ENCODE results near the gene FNBP1. TPM values are rescaled to one million over a fixed set of nuclear protein-coding genes. Genes with fewer than 3 reads are reported as not detected.
A peak's percentile ranks its signal among the peaks of the same experiment; 100 is the strongest.

FNBP1 gene
- total and polyA plus RNA-seq, 5 donors from 2014 or later: 147 to 253 (median 207) TPM

GRCh38 chr9:129885670-129886106 lies 157.3 kb downstream of the FNBP1 start:
- Mint-ChIP-seq H3K27me3 (peaks cover 18% of the 10 kb centered on the region), H3K4me3 (peak overlapping the region; percentile 92 to 98 (median 92)), H3K9me3 (no peaks in the 10 kb centered on the region), H3K4me1 (peaks cover 17 to 75% (median 40%) of the 10 kb centered on the region in 4 donors), H3K36me3 (peaks cover 10% of the 10 kb centered on the region), H3K27ac (peak overlapping the region; percentile 99 to 100 (median 100))
- Histone ChIP-seq H3K27me3 (ENCODE audit: control insufficient read depth, insufficient read depth, low read length) (no peaks in the 10 kb centered on the region), H3K9me3 (ENCODE audit: control insufficient read depth in 2 of 2, low read length in 2 of 2) (no peaks in the 10 kb centered on the region), H3K36me3 (ENCODE audit: control insufficient read depth, insufficient read depth, low read length) (no peaks in the 10 kb centered on the region), H3K4me3 (ENCODE audit: low read depth, low read length) (peak overlapping the region; percentile 86), H3K4me1 (ENCODE audit: control insufficient read depth, insufficient read depth, low read length, poor library complexity, severe bottlenecking) (peaks cover 74% of the 10 kb centered on the region), H3K27ac (ENCODE audit: insufficient read depth, low read length, poor library complexity, severe bottlenecking) (peak overlapping the region; percentile 99)
- ATAC-seq (ENCODE audit: low read depth in 2 of 2) (peak; percentile 31 to 37), DNase-seq (peak; percentile 79 to 93 (median 81))

GRCh38 chr9:129885018-129885669 lies 157.8 kb downstream of the FNBP1 start:
- peaks cover 17 to 70% (median 39%) of the 10 kb centered on the region in 4 donors for H3K4me1 Mint-ChIP-seq
- H3K27me3 Mint-ChIP-seq: peaks cover 18% of the 10 kb centered on the region
- no peaks in the 10 kb centered on the region for H3K36me3 ChIP-seq (ENCODE audit: control insufficient read depth, insufficient read depth, low read length)
- no peaks in the 10 kb centered on the region for H3K9me3 ChIP-seq (ENCODE audit: control insufficient read depth in 2 of 2, low read length in 2 of 2)
- peak overlapping the region; percentile 92 to 98 (median 92) for H3K4me3 Mint-ChIP-seq
- ATAC-seq (ENCODE audit: low read depth in 2 of 2): no peak
- no peaks in the 10 kb centered on the region for H3K9me3 Mint-ChIP-seq
- peaks cover 68% of the 10 kb centered on the region for H3K4me1 ChIP-seq (ENCODE audit: control insufficient read depth, insufficient read depth, low read length, poor library complexity, severe bottlenecking)
- H3K36me3 Mint-ChIP-seq: peaks cover 10% of the 10 kb centered on the region
- peak overlapping the region; percentile 86 for H3K4me3 ChIP-seq (ENCODE audit: low read depth, low read length)
- DNase-seq: peak in 2 of 3 donors; percentile 36 to 63
- no peaks in the 10 kb centered on the region for H3K27me3 ChIP-seq (ENCODE audit: control insufficient read depth, insufficient read depth, low read length)
- peak overlapping the region; percentile 99 for H3K27ac ChIP-seq (ENCODE audit: insufficient read depth, low read length, poor library complexity, severe bottlenecking)
- H3K27ac Mint-ChIP-seq: peak overlapping the region; percentile 99 to 100 (median 100)

DNA sequence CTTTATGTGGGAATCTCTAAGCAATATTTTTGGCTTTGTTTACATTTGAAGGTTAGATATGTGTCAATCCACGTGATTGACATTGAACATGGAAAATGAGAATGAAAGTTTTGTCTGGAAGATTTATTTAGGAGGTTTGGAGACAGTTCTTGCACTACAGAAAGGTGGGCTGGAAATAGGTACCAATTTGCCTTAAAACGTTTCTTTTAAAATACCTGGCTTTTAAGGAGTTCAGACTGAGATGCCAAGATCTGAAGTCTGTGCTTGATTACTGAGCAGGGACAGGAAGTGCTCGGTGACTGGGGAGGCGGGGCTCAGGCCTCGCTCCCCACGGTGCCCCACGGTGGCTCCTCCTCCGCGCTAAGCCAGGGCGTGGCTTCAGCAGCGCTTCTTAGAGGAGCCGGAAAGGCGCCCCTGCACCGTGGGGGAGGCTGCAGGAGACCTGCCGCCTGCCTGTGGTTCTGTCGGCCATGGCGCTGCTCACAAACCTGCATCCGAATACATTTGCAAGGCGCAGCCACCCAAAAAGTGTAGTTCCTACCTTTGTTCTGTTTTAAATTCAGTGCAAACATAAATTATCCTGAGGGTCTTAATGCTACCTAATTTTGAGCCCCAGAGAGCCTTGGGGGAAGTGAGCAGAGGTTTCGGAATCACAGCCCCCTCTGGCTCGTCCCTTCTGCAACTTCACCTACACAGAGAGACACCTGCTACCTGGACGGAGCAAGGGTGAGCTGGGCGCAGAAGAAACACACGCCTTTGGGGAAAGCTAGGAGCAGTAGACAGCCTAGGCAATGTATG lies 158.6 kb downstream of the FNBP1 start:
- H3K27me3 Mint-ChIP-seq: peaks cover 18% of the 10 kb centered on the region
- peak overlapping the region; percentile 99 to 100 (median 100) for H3K27ac Mint-ChIP-seq
- Histone ChIP-seq H3K4me3 (ENCODE audit: low read depth, low read length) (peak overlapping the region; percentile 86), H3K4me1 (ENCODE audit: control insufficient read depth, insufficient read depth, low read length, poor library complexity, severe bottlenecking) (peaks cover 61% of the 10 kb centered on the region), H3K36me3 (ENCODE audit: control insufficient read depth, insufficient read depth, low read length) (no peaks in the 10 kb centered on the region), H3K9me3 (ENCODE audit: control insufficient read depth in 2 of 2, low read length in 2 of 2) (no peaks in the 10 kb centered on the region), H3K27me3 (ENCODE audit: control insufficient read depth, insufficient read depth, low read length) (no peaks in the 10 kb centered on the region), H3K27ac (ENCODE audit: insufficient read depth, low read length, poor library complexity, severe bottlenecking) (peak overlapping the region; percentile 99)
- ATAC-seq (ENCODE audit: low read depth in 2 of 2): peak; percentile 65 to 70
- H3K9me3 Mint-ChIP-seq: no peaks in the 10 kb centered on the region
- H3K36me3 Mint-ChIP-seq: peaks cover 5% of the 10 kb centered on the region
- peak; percentile 94 to 99 (median 96) for DNase-seq
- H3K4me1 Mint-ChIP-seq: peaks cover 17 to 63% (median 32%) of the 10 kb centered on the region in 4 donors
- peak overlapping the region; percentile 92 to 98 (median 92) for H3K4me3 Mint-ChIP-seq

DNA sequence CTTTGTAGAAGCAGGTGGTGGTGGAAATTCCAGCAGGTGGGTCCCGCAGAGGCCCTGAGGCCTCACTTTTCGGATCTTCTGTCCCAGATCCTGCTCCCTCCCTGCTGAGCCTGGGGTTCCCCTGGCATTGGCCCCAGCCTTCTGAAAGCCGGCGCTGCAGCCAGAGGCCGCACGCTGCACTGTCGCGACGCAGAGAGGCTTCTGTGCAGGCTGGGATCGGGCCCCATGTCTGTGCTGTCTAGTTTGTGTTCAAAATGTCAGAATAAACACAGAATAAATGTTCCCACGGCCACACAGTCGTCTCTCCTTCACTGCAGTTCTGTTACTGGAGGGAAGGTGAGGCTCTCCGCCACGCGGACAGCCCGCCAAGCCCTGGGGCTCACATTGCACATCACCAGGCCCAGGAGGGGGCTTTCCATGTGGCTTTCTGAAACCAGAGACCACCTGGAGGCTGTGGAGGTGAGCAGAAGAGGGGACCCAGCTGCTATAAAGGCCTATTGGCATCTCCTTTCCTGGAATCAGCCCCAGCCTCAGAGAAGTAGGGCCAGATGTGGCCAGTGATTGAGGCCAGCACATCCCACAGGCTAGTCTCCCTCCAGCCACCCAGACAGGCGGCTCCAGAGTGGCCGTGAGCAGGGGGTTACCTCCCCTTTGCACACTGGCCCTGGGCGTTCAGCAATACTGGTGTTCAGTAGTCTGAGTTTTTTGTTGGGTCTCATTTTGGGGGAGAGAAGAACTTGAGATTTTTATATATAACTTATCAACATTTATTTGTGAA lies 161.3 kb downstream of the FNBP1 start:
- Mint-ChIP-seq H3K9me3 (no peaks in the 10 kb centered on the region), H3K4me3 (peak overlapping the region in 2 of 4 donors; percentile 31 to 61), H3K4me1 (peaks cover 11 to 37% (median 14%) of the 10 kb centered on the region in 4 donors), H3K27ac (peak overlapping the region; percentile 16 to 69 (median 49)), H3K36me3 (peaks cover 5% of the 10 kb centered on the region), H3K27me3 (peaks cover 7% of the 10 kb centered on the region)
- ATAC-seq (ENCODE audit: low read depth in 2 of 2) (no peak), DNase-seq (no peak)
- Histone ChIP-seq H3K4me3 (ENCODE audit: low read depth, low read length) (no peak overlapping the region), H3K9me3 (ENCODE audit: control insufficient read depth in 2 of 2, low read length in 2 of 2) (no peaks in the 10 kb centered on the region), H3K36me3 (ENCODE audit: control insufficient read depth, insufficient read depth, low read length) (peaks cover 13% of the 10 kb centered on the region), H3K27me3 (ENCODE audit: control insufficient read depth, insufficient read depth, low read length) (no peaks in the 10 kb centered on the region), H3K27ac (ENCODE audit: insufficient read depth, low read length, poor library complexity, severe bottlenecking) (peak overlapping the region; percentile 37), H3K4me1 (ENCODE audit: control insufficient read depth, insufficient read depth, low read length, poor library complexity, severe bottlenecking) (peaks cover 34% of the 10 kb centered on the region)

GRCh38 chr9:129880654-129881546 lies 162.1 kb downstream of the FNBP1 start:
- no peak overlapping the region for H3K27ac ChIP-seq (ENCODE audit: insufficient read depth, low read length, poor library complexity, severe bottlenecking)
- Mint-ChIP-seq H3K9me3 (no peaks in the 10 kb centered on the region), H3K4me3 (peak overlapping the region in 2 of 4 donors; percentile 47 to 52), H3K36me3 (peaks cover 5% of the 10 kb centered on the region), H3K27me3 (peaks cover 4% of the 10 kb centered on the region), H3K27ac (no peak overlapping the region), H3K4me1 (peaks cover 9 to 30% (median 11%) of the 10 kb centered on the region in 4 donors)
- no peaks in the 10 kb centered on the region for H3K27me3 ChIP-seq (ENCODE audit: control insufficient read depth, insufficient read depth, low read length)
- peaks cover 26% of the 10 kb centered on the region for H3K4me1 ChIP-seq (ENCODE audit: control insufficient read depth, insufficient read depth, low read length, poor library complexity, severe bottlenecking)
- no peak overlapping the region for H3K4me3 ChIP-seq (ENCODE audit: low read depth, low read length)
- H3K36me3 ChIP-seq (ENCODE audit: control insufficient read depth, insufficient read depth, low read length): peaks cover 17% of the 10 kb centered on the region
- no peak for DNase-seq
- no peaks in the 10 kb centered on the region for H3K9me3 ChIP-seq (ENCODE audit: control insufficient read depth in 2 of 2, low read length in 2 of 2)
- no peak for ATAC-seq (ENCODE audit: low read depth in 2 of 2)

DNA sequence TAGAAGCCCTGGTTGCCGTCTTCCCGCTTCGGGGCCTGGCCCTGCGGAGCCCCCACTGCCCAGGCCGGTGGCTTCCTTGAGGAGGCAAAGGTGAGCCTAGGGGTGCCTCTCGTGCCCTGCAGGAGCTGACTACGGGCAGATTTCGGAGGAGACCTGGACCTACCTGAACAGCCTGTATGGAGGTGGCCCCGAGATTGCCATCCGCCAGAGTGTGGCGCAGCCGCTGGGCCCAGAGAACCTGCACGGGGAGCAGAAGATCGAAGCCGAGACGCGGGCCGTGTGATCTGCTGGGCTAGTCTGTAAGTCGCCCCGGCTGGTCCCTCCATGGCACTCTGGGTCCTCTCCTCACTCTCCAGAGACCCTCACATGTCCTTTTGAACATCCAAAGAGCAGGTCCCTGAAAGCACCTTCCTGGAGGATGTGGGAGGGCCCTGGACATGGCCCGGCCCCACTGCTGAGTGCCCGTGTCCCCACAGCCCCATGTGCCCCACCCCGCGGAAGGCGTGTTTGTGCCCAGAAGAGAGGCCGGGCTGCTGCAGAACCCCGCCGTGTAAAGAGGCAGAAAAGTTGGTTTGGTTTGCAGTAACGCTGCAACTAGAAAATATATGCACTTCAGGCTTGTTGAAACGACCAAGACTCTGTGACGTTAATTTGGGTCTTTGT lies 162.9 kb downstream of the FNBP1 start:
- Mint-ChIP-seq H3K27me3 (peaks cover 4% of the 10 kb centered on the region), H3K27ac (peak overlapping the region in 2 of 3 donors; percentile 25 to 87), H3K4me3 (peak overlapping the region in 1 of 4 donors; percentile 52), H3K9me3 (no peaks in the 10 kb centered on the region), H3K4me1 (peaks cover 7 to 24% (median 11%) of the 10 kb centered on the region in 4 donors), H3K36me3 (peaks cover 5% of the 10 kb centered on the region)
- H3K27ac ChIP-seq (ENCODE audit: insufficient read depth, low read length, poor library complexity, severe bottlenecking): no peak overlapping the region
- H3K27me3 ChIP-seq (ENCODE audit: control insufficient read depth, insufficient read depth, low read length): no peaks in the 10 kb centered on the region
- peaks cover 18% of the 10 kb centered on the region for H3K4me1 ChIP-seq (ENCODE audit: control insufficient read depth, insufficient read depth, low read length, poor library complexity, severe bottlenecking)
- peaks cover 25% of the 10 kb centered on the region for H3K36me3 ChIP-seq (ENCODE audit: control insufficient read depth, insufficient read depth, low read length)
- H3K4me3 ChIP-seq (ENCODE audit: low read depth, low read length): no peak overlapping the region
- no peak for DNase-seq
- H3K9me3 ChIP-seq (ENCODE audit: control insufficient read depth in 2 of 2, low read length in 2 of 2): no peaks in the 10 kb centered on the region
- ATAC-seq (ENCODE audit: low read depth in 2 of 2): no peak

All from CD4-positive, CD25-positive, alpha-beta regulatory T cell (primary cell).